GM18520 (cell line): Measurements from ENCODE around the gene SAMD10.
"Not testable (repeated sequence)": the region's sequence is repeated elsewhere in the genome, so short reads cannot be mapped to it uniquely, and the experiment has no call there.

Experiments used
- ATAC-seq: cut with Tn5 transposase; IDR thresholded peaks from one replicate; pipeline ENCODE4 v1.9.1; 2021; ENCODE audit not compliant: unreplicated experiment

Gene SAMD10

GRCh38 chr20:63969838-63970713 lies 9.4 kb downstream of the SAMD10 start, which contains the start of gene ZNF512B:
Gene ZNF512B (minus strand): TSS chr20:63969930. CDS start chr20:63967950, 1,980 bp downstream.
- no peak for ATAC-seq

GRCh38 chr20:63968928-63969760 lies 10.3 kb downstream of the SAMD10 start:
- no peak for ATAC-seq

GRCh38 chr20:63968136-63968927 lies 11.1 kb downstream of the SAMD10 start:
- ATAC-seq = no peak

GRCh38 chr20:63967330-63968135 lies 11.9 kb downstream of the SAMD10 start:
- ATAC-seq = no peak

- no peak for ATAC-seq
These were observed 12.5 kb downstream of the SAMD10 start for GRCh38 chr20:63966944-63967322.

GRCh38 chr20:63966172-63966943 lies 13.1 kb downstream of the SAMD10 start:
- no peak for ATAC-seq

- no peak for ATAC-seq
These were observed 15.0 kb downstream of the SAMD10 start for GRCh38 chr20:63964412-63964811.

GRCh38 chr20:63963784-63964301 lies 15.6 kb downstream of the SAMD10 start:
- ATAC-seq = no peak

GRCh38 chr20:63963348-63963741 lies 16.1 kb downstream of the SAMD10 start:
- ATAC-seq = no peak

- no peak for ATAC-seq
These were observed 16.8 kb downstream of the SAMD10 start for GRCh38 chr20:63962426-63963347.

- ATAC-seq = no peak
These were observed 17.6 kb downstream of the SAMD10 start for GRCh38 chr20:63961664-63962425.

- ATAC-seq = not testable (repeated sequence)
These were observed 18.5 kb downstream of the SAMD10 start for GRCh38 chr20:63960654-63961621.

- ATAC-seq = no peak
These were observed 19.8 kb downstream of the SAMD10 start for GRCh38 chr20:63959699-63960075.

- no peak for ATAC-seq
These were observed 20.3 kb downstream of the SAMD10 start for GRCh38 chr20:63958964-63959698.

- no peak for ATAC-seq
These were observed 21.0 kb downstream of the SAMD10 start for GRCh38 chr20:63958471-63958870.
